C4-2B (cell line): Measurements from ENCODE around the gene GGACT.
"Not testable (repeated sequence)": the region's sequence is repeated elsewhere in the genome, so short reads cannot be mapped to it uniquely, and the experiment has no call there.

Source experiments
- H3K27ac ChIP-seq: fragments of 450-650 bp; 2 replicates; pipeline ENCODE4 v1.5.1; 2017
- ZFX ChIP-seq: fragments of 450-650 bp; IDR thresholded peaks from 2 replicates; pipeline ENCODE4 v1.6.1; 2017
- TF ChIP-seq, protein P1 (sequence below): fragments of 450-650 bp; conservative IDR thresholded peaks from 2 replicates; pipeline ENCODE4 v1.5.1; 2017; ENCODE audit warnings: mild to moderate bottlenecking

Gene GGACT

DNA sequence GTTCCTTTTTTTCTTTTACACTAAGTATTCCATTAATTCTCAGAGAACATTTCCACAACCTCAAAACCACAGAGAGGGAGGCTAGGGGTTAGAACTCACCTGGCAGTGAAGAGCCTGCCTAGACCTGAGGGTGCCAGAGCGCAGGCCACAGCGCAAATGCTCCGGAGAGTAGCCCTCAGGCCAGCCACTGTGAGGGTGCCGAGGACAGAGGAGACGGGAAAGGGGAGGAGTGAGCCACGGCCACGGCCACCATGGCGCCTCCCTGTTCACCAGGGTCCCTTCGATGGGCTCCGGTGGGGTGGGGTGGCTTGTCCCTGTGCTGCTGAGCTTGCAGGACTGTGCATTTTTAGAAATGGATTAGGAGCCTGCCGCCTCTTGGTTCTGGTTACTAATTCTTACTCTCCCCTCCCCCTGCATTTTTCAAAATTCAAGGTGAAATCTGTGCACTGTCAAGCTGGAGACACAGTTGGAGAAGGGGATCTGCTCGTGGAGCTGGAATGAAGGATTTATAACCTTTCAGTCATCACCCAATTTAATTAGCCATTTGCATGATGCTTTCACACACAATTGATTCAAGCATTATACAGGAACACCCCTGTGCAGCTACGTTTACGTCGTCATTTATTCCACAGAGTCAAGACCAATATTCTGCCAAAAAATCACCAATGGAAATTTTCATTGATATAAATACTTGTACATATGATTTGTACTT is 58.8 kb downstream of the GGACT start:
- TF ChIP-seq, protein P1, sequence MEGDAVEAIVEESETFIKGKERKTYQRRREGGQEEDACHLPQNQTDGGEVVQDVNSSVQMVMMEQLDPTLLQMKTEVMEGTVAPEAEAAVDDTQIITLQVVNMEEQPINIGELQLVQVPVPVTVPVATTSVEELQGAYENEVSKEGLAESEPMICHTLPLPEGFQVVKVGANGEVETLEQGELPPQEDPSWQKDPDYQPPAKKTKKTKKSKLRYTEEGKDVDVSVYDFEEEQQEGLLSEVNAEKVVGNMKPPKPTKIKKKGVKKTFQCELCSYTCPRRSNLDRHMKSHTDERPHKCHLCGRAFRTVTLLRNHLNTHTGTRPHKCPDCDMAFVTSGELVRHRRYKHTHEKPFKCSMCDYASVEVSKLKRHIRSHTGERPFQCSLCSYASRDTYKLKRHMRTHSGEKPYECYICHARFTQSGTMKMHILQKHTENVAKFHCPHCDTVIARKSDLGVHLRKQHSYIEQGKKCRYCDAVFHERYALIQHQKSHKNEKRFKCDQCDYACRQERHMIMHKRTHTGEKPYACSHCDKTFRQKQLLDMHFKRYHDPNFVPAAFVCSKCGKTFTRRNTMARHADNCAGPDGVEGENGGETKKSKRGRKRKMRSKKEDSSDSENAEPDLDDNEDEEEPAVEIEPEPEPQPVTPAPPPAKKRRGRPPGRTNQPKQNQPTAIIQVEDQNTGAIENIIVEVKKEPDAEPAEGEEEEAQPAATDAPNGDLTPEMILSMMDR: no peak
- no peak for TF ChIP-seq ZFX
- H3K27ac ChIP-seq: no peak overlapping the region

DNA sequence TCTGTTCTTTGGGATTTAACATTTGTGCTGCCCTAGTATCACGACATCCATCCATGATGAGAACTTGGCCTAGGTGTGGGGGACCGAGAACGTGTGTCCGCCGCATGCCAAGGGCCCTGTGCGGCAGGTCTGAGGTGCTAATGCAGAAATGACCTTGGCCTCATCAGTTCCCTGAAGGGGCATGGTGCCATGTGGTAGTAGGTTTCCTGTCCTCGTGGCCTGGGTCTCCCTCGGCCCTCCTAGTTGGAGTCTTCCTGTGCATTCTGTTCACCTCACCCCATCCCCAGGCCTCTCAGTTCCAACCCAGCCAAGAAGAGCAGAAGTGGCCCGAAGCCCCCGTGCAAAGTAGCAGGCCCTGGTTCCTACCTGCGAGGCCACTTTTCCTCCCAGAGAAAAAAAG is 59.8 kb downstream of the GGACT start:
- no peak for TF ChIP-seq ZFX
- TF ChIP-seq, protein P1: no peak
- no peak overlapping the region for H3K27ac ChIP-seq

- H3K27ac ChIP-seq: no peak overlapping the region
- TF ChIP-seq, protein P1: no peak
- no peak for TF ChIP-seq ZFX
These were observed 60.2 kb downstream of the GGACT start for GRCh38 chr13:100528353-100528752.

GRCh38 chr13:100527644-100528043 is 60.9 kb downstream of the GGACT start:
- TF ChIP-seq, protein P1: no peak
- no peak for TF ChIP-seq ZFX

GRCh38 chr13:100526318-100527000 is 62.1 kb downstream of the GGACT start:
- no peak overlapping the region for H3K27ac ChIP-seq
- no peak for TF ChIP-seq ZFX
- TF ChIP-seq, protein P1: no peak

More at GRCh38 chr13:100527644-100528043, 60.9 kb downstream of the GGACT start:
- H3K27ac ChIP-seq: no peak overlapping the region

DNA sequence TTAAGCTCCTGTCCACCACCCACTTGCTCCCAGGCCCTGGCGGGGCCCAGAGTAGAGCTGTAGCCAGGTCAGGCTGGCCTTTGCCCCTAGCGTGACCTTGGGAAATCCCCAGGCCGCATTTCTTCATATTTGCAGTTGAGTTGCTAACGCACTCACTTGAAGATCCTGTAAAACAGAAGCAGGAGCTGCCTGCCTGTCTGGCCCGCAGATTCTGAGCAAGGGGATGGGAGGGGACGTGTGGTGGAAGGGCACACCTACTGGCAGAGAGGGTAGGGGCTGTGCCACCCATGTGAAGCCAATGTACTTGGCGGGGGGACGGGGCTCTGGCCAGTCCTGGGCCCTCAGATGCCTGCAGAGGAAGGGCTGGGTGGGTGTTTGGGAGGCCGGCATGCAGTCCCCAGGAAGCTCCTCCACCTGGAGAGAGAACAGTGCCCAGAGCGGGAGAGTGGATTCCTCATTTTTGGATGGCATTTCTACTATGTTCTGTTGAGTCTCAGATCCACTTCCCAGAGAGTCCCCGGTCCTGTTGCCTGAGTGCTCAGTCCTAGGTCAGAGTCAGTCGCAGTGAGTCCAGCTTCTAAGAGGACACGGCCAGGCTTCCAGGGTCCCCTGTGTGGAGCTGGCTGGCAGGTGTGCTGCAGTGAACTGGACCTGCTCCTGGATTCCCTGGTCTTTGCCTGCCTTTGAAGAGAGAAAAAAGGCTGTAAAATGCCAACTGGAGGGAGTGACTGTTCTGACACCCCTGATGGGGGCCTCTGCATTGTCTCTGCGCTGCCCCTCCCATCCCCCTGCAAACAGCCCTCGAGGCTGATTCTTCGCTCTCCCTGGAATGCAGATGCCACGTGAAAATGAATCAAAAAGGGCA is 62.9 kb downstream of the GGACT start:
- TF ChIP-seq, protein P1: no peak
- TF ChIP-seq ZFX: no peak
- H3K27ac ChIP-seq: no peak overlapping the region

GRCh38 chr13:100524688-100525087 is 63.9 kb downstream of the GGACT start:
- H3K27ac ChIP-seq: not testable (repeated sequence)
